GM15510 (cell line): ENCODE measurements around the gene LMNTD2.

Source experiments
- POLR2A ChIP-seq: IDR thresholded peaks from 3 replicates; pipeline ENCODE4 v1.6.1; 2011; ENCODE audit warnings: borderline replicate concordance; ENCODE audit not compliant: insufficient read length; ENCODE audit errors: extremely low read depth

LMNTD2 gene

DNA sequence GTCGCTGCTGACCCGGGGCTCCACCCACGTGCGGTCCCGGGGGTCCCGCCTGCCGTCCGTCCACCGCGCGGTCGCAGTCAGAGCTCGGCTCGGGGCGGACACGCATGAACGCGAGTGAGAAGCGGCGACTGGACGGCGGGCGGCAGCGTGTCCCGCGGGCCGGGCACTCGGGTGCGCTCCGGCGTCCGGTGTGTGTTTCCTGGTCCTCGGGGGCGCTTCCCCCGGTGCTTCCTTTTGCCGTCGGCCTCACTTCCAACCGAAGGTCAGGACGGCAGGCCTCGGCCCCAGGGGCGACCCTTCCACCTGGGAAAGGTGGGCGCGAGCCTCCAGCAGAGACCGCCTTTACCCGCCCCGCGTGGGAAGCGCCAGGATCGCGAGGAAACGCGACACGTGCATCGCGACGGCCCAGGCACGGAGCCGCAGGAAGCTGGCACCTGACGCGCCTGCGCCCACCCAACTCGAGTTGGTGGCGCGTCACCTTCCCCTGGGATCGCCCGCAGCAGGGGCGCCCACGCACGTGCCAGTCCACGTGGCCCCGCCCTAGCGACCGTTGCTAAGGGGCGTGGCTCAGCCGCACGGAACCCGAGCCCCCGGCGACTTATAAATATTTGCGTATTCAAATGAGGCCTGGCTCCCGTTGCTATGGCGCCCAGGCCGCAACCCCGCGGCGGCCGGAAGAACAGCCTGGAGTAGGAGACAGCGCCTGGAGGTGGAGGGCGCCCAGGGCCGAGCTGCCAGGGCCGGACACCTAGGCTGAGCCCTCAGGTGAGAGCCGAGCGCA is 23.5 kb downstream of the LMNTD2 start, which contains the start of gene LRRC56:
Gene LRRC56, plus strand, starts transcription at position 687 of the 781 bp plus-strand sequence. CDS start 3,158 bp downstream, outside the sequence.
- peak; percentile 51 for TF ChIP-seq POLR2A

DNA sequence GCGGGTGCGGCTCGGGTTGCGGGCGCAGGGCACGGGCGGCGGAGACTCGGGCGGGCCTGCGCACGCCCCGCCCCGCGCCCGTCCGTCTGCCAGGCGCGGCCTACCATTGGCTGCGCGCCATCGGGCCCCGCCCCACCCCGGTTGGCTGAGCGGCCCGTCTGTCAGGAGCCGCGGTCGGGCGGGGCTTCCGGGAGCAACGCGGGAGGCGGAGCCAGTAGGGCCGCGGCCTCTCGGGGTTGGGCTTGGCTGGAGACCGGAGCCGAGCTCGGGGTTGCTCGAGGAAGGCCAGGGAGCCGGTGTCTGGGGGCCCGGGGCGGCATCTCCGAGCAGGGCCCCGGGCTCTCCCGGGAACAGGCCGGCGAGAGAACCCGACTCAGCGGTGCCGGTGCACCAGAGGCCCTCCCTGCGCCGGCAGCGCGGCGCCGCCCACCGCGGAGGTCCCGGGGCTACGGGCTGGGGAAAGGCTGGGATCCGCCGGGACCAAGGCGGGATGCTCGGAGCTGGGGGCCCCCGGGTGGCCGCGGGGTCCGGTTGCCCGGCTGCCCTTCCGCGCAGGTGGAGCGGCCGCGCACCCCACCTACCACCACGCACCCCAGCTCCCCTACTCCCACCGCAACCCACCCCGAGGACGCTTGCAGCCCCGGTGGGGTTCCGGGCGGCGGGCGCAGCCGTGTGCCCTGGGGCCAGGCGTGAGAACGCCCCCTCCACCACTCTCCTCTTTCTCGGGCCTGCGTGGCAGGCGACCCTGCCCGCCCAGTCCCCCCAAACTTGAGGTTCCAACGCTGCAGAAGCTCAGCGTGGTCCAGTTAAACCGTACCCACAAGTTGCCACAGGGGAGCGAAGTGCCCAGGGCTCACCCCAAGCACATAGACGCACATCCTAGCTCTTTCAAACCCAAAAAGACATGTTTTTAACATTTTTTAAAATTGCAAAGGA is 24.8 kb downstream of the LMNTD2 start, which contains the start of gene HRAS:
Gene HRAS, minus strand, starts transcription at position 58 of the 936 bp plus-strand sequence.
- peak; percentile 89 for TF ChIP-seq POLR2A

DNA sequence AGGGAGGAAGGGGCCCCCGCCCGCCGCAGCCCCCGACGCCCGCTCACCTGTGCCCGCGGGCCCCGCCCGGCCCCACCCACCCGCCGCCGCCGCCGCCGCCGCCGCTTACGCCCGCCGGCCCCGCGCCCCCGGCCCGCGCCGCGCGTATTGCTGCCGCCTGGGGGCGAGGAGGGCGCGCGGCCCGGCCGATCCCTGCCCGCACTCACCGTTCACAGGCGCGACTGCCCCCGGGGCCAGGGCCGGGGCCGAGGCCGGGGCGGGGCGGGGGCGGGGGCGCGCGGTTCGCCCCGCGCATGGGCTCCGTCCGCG is 25.4 kb downstream of the LMNTD2 start:
- TF ChIP-seq POLR2A, result no peak

DNA sequence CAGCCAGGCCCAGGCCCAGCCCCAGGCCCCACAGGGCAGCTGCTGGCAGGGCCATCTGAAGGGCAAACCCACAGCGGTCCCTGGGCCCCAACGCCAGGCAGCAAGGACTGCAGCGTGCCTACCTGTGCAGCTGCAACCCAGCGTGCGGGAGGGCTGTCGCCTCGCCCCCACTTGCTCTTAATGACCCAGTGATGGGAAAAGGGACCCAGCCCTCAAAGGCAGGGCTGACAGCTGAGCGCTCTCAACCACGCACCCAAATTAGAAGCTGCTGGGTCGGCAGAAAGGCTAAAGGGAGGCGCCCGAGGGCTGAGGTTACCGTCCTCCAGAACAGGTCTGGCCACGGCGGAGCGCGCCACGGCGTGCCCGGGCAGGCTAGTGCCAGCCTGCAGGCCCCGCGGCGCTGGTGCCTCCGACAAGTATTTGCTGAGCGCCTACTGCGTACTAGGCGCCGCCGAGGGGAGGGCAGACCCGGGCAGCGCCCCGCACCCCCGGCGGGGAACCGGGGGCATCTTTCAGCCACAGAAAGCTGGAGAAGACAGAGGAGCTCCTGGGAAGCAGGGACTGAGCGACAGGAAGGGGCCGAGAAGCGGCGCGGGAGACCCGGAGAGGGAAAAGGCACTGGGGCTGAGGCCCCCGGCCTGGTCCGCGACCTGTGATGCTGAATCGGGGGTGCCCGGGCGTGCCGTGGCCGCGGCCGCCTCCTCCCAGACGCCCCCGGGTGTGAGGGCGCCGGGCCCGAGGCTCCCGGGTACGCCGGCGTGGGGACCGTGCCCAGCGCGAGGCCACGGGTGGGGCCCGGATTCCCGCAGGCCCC is 25.9 kb downstream of the LMNTD2 start:
- TF ChIP-seq POLR2A, result no peak

DNA sequence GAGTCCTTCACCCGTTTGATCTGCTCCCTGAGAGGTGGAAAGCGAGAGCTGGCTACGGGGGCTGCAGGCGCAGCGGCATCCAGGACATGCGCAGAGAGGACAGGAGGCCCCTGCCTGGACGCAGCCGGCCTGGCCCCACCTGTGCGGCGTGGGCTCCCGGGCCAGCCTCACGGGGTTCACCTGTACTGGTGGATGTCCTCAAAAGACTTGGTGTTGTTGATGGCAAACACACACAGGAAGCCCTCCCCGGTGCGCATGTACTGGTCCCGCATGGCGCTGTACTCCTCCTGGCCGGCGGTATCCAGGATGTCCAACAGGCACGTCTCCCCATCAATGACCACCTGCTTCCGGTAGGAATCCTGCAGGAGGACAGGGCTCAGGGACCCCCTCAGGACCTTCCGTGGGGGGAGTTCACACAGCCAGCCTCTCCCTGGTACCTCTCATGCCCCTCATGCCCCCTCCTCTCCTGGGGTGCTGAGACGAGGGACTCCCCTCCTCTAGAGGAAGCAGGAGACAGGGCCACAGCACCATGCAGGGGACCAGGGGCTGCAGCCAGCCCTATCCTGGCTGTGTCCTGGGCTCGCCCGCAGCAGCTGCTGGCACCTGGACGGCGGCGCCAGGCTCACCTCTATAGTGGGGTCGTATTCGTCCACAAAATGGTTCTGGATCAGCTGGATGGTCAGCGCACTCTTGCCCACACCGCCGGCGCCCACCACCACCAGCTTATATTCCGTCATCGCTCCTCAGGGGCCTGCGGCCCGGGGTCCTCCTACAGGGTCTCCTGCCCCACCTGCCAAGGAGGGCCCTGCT is 26.7 kb downstream of the LMNTD2 start:
- no peak for TF ChIP-seq POLR2A

DNA sequence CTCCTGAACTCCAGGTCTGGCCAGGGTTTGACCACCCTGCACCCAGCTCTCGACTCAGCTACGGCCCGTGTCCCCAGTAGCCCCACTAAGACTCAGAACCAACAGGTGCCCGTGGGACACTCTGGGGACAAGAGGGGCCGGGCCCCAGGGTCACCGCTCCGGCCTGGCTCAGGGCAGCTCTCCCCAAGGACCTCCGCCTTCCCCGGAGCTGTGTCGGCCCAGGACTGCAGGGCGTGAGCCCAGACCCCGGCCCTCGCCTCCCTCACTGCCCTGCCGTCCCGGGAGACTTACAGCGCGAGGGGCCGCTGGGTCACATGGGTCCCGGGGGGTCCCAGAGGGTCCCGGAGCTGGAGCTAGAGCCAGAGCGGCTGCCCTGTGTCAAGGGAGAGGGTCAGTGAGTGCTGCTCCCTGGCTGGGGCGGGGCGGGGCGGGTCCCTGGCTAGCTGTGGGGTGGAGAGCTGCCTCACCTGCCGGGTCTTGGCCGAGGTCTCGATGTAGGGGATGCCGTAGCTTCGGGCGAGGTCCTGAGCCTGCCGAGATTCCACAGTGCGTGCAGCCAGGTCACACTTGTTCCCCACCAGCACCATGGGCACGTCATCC is 27.5 kb downstream of the LMNTD2 start:
- no peak for TF ChIP-seq POLR2A

DNA sequence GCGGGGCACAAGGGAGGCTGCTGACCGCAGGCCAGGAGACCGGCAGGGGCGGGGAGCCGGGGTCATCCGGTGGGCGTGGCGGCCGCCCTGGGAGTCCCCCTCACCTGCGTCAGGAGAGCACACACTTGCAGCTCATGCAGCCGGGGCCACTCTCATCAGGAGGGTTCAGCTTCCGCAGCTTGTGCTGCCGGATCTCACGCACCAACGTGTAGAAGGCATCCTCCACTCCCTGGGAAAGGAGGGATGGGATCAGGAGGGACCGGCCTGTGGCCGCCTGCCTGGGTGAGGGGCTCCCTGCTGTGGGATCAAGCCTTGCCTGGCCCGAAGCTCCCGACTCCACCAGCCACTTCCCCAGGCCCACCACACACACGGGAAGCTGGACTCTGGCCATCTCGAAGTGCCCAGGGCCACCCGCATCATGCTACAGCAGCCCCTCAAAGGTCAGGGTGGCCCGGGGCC is 28.0 kb downstream of the LMNTD2 start:
- TF ChIP-seq POLR2A, result no peak

DNA sequence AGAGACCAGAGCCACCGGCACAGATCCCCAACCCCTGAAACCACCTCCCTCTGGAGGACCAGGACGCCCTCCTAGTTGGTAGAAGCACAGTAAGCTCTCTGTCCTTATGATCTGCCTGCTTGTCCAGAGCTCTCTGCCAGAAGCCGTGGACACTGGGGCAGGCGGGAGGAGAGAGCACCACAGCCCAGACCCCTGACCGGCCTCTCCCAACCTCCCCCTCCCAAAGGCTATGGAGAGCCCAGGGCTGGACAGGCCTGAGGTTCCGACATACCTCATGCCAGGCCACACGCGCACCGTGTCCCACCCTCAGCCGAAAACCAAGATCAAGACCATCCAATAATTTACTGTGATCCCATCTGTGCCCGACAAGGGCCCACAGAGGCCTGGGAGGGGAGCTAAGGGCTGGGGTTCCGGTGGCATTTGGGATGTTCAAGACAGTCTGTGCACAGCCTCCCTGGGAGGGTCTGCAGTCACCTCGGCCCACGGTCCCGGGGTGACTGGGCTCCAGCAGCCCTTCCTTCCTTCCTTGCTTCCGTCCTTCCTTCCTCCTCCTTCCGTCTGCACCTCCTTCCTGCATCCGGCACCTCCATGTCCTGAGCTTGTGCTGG is 28.5 kb downstream of the LMNTD2 start:
- no peak for TF ChIP-seq POLR2A

DNA sequence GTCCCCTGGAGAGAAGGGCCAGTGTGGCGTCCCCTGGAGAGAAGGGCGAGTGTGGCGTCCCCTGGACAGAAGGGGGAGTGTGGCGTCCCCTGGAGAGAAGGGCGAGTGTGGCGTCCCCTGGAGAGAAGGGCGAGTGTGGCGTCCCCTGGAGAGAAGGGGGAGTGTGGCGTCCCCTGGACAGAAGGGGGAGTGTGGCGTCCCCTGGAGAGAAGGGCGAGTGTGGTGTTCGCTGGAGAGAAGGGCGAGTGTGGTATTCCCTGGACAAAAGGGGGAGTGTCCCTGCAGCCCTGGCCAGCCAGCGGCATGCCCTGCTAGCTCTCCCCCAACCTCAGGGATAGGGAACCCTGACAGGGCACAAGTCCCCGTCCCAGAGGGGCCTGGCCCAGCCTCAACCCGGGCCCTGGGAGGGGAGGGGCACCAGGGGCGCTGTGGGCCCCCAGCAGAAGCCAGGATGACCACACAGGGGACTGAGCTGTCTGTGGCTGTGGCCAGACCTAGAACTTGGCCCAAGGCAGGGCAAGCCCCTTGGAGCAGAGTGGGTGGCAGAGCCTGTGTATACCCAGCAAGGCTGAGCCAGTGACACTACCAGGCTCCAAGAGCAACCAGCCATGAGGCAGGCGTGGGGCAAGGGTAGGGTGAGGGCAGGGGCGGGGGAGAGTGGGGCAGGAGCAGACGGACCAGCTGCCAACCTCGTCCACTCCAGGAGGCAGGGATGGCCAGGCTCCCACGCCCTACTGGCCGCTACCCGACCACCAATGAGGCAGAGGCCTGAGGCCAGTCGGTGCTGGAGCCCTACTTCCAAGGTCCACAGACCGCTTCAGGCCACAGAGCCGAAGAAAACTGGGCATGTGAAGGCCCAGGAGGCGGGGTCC is 29.3 kb downstream of the LMNTD2 start:
- no peak for TF ChIP-seq POLR2A

DNA sequence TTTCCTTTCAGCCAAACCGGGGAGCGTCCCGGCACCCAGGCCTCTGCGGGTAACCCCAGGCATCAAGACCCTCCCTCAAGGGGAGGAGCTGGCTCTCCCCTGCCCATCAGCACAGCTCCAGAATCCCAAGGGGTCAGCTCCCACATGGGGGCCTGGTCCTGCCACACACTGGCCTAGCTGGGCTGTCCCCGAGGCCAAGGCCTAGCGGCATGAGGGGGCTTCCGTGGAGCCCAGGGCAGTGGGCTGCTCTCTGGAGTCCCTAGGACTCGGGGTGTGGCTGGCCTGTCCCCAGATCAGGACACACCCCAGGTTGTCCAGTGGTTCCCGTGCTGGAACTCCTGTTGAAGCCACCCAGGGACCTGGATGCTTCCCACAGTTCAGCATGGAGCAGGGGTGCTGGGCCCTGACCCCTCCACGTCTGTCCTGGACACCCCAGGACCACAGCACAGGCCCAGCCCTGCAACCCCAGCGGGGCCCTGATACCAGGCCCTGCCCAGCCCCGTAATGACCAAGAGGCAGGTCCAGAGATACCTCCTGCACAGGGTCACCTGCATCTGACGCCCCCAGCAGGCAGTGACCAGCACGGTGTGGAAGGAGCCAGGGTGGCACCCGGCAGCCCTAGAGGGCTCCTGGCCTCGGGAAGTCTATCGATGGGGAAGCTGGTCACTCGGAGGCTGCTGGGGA is 30.7 kb downstream of the LMNTD2 start:
- TF ChIP-seq POLR2A, result no peak
